ENCODE results near the gene MRPL39.

GRCh38 chr21:25608044-25608737, 910 bp upstream of the MRPL39 start:
- TF ChIP-seq, protein P1, sequence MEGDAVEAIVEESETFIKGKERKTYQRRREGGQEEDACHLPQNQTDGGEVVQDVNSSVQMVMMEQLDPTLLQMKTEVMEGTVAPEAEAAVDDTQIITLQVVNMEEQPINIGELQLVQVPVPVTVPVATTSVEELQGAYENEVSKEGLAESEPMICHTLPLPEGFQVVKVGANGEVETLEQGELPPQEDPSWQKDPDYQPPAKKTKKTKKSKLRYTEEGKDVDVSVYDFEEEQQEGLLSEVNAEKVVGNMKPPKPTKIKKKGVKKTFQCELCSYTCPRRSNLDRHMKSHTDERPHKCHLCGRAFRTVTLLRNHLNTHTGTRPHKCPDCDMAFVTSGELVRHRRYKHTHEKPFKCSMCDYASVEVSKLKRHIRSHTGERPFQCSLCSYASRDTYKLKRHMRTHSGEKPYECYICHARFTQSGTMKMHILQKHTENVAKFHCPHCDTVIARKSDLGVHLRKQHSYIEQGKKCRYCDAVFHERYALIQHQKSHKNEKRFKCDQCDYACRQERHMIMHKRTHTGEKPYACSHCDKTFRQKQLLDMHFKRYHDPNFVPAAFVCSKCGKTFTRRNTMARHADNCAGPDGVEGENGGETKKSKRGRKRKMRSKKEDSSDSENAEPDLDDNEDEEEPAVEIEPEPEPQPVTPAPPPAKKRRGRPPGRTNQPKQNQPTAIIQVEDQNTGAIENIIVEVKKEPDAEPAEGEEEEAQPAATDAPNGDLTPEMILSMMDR (IDR thresholded peaks at IDR 0.05): peak; percentile 81
- TF ChIP-seq ZFX (IDR thresholded peaks at IDR 0.05; ENCODE audit: borderline replicate concordance): no peak
